ENCODE data around the gene NFU1. TPM values are rescaled to one million over a fixed set of nuclear protein-coding genes. Genes with fewer than 3 reads are reported as not detected.

The NFU1 gene
- total RNA-seq, 1 donor from 2014 or later, result 25.4 TPM

GRCh38 chr2:69465513-69466456 lies 28.6 kb upstream of the NFU1 start:
- H3K27me3 ChIP-seq (ENCODE audit: control insufficient read depth, insufficient read depth, low read length), result no peaks in the 10 kb centered on the region
- DNase-seq (ENCODE audit: low read depth), result no peak
- no peak for TF ChIP-seq CTCF (IDR thresholded peaks at IDR 0.05; ENCODE audit: insufficient read depth, low read length, poor library complexity, severe bottlenecking)
- H3K4me3 ChIP-seq (ENCODE audit: low read depth, low read length), result no peak overlapping the region
- H3K36me3 ChIP-seq (ENCODE audit: control insufficient read depth, insufficient read depth, low read length), result peaks cover 2% of the 10 kb centered on the region

GRCh38 chr2:69464575-69464974 lies 27.3 kb upstream of the NFU1 start:
- no peak for DNase-seq (ENCODE audit: low read depth)
- no peaks in the 10 kb centered on the region for H3K27me3 ChIP-seq (ENCODE audit: control insufficient read depth, insufficient read depth, low read length)
- no peak for TF ChIP-seq CTCF (IDR thresholded peaks at IDR 0.05; ENCODE audit: insufficient read depth, low read length, poor library complexity, severe bottlenecking)
- peaks cover 2% of the 10 kb centered on the region for H3K36me3 ChIP-seq (ENCODE audit: control insufficient read depth, insufficient read depth, low read length)
- no peak overlapping the region for H3K4me3 ChIP-seq (ENCODE audit: low read depth, low read length)

GRCh38 chr2:69462780-69463179 lies 25.5 kb upstream of the NFU1 start:
- no peak for TF ChIP-seq CTCF (IDR thresholded peaks at IDR 0.05; ENCODE audit: insufficient read depth, low read length, poor library complexity, severe bottlenecking)
- Histone ChIP-seq H3K4me3 (ENCODE audit: low read depth, low read length) (no peak overlapping the region), H3K27me3 (ENCODE audit: control insufficient read depth, insufficient read depth, low read length) (no peaks in the 10 kb centered on the region), H3K36me3 (ENCODE audit: control insufficient read depth, insufficient read depth, low read length) (peaks cover 2% of the 10 kb centered on the region)
- no peak for DNase-seq (ENCODE audit: low read depth)

GRCh38 chr2:69461404-69461803 lies 24.2 kb upstream of the NFU1 start:
- Histone ChIP-seq H3K27me3 (ENCODE audit: control insufficient read depth, insufficient read depth, low read length) (no peaks in the 10 kb centered on the region), H3K36me3 (ENCODE audit: control insufficient read depth, insufficient read depth, low read length) (peaks cover 2% of the 10 kb centered on the region), H3K4me3 (ENCODE audit: low read depth, low read length) (no peak overlapping the region)
- TF ChIP-seq CTCF (IDR thresholded peaks at IDR 0.05; ENCODE audit: insufficient read depth, low read length, poor library complexity, severe bottlenecking), result no peak
- no peak for DNase-seq (ENCODE audit: low read depth)

- no peaks in the 10 kb centered on the region for H3K36me3 ChIP-seq (ENCODE audit: control insufficient read depth, insufficient read depth, low read length)
- no peak for TF ChIP-seq CTCF (IDR thresholded peaks at IDR 0.05; ENCODE audit: insufficient read depth, low read length, poor library complexity, severe bottlenecking)
- H3K27me3 ChIP-seq (ENCODE audit: control insufficient read depth, insufficient read depth, low read length), result no peaks in the 10 kb centered on the region
- no peak for DNase-seq (ENCODE audit: low read depth)
- H3K4me3 ChIP-seq (ENCODE audit: low read depth, low read length), result no peak overlapping the region
These were observed 22.7 kb upstream of the NFU1 start for GRCh38 chr2:69459936-69460335.
